ENCODE results near the gene KCND2.

- TF ChIP-seq CTCF (IDR thresholded peaks at IDR 0.05) (no peak), EP300 (IDR thresholded peaks at IDR 0.05) (no peak), POLR2AphosphoS5 (IDR thresholded peaks at IDR 0.05) (no peak), POLR2A (IDR thresholded peaks at IDR 0.05) (no peak)
Measured at GRCh38 chr7:120512701-120513100, 239.7 kb downstream of the KCND2 start.
